GM18868 (cell line): Measurements from ENCODE around the gene MLIP.

ENCODE experiments used
- ATAC-seq: cut with Tn5 transposase; IDR thresholded peaks from one replicate; pipeline ENCODE4 v1.9.1; 2021; ENCODE audit warnings: mild to moderate bottlenecking, moderate library complexity; ENCODE audit not compliant: unreplicated experiment

Gene MLIP

GRCh38 chr6:54096811-54097210 is 14.4 kb upstream of the MLIP start:
- no peak for ATAC-seq

DNA sequence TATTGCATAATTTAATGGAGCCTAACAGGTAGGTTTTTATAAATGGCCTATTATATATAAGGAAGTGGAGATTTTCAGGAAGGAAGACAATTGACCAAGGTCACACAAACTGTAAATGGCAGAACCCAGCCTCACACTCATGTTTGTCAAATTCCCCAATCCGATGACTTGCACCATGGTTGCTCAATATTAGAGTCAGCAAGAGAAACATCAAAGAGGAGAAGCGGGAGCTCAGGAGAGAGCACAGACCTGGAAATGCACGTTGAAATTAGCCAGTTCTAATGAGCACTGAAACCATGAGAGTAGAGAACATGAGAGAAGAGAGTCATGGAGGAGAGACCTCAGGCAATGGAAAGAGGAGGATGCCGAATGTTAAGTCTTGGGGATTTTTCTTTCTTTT is 13.5 kb upstream of the MLIP start:
- ATAC-seq, result no peak

- ATAC-seq, result no peak
These were observed 12.7 kb upstream of the MLIP start for GRCh38 chr6:54098450-54099044.

DNA sequence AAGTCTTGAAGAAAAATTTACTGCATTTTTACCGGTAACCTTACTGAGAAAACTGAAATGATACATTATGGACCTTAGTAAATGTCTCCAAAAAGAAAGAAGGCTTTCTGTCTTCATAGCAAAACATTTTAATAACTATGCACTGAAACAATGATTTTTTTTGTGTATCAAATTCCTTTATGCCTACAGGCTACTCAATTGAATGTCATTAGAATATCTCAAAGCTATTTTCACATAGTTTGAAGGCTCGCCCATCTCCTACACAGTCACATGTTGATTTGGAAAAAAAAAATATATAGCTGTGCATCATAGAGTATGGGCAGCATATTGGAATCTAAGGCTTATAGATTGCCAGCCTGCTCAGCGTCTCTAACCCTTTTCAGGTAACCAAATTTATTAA is 12.0 kb upstream of the MLIP start:
- ATAC-seq, result no peak

- ATAC-seq, result no peak
These were observed 10.7 kb upstream of the MLIP start for GRCh38 chr6:54100411-54101006.

- no peak for ATAC-seq
These were observed 9.0 kb upstream of the MLIP start for GRCh38 chr6:54102238-54102637.

DNA sequence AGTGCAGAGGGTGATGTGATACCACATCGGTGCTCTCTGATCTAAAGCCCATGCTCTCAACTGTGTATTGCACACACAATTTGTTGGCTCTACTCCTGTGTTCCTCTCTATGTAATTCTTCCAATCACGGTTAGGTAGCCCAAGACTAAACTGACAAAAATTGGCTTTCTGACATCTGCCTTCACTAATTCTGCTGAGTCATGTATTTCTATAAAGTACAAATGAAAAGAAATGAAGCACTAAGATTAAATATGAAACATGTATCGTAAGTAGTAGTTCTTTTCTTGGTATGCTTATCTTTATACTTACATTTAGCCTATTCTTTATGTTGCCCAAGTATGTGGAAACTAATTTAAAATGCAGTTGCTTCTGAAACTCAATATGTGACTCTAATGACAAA is 7.7 kb upstream of the MLIP start:
- ATAC-seq, result no peak

- ATAC-seq, result no peak
These were observed 4.5 kb upstream of the MLIP start for GRCh38 chr6:54106727-54107126.

GRCh38 chr6:54107470-54108090 is 3.7 kb upstream of the MLIP start:
- no peak for ATAC-seq

- no peak for ATAC-seq
These were observed 3.0 kb upstream of the MLIP start for GRCh38 chr6:54108271-54108670.

DNA sequence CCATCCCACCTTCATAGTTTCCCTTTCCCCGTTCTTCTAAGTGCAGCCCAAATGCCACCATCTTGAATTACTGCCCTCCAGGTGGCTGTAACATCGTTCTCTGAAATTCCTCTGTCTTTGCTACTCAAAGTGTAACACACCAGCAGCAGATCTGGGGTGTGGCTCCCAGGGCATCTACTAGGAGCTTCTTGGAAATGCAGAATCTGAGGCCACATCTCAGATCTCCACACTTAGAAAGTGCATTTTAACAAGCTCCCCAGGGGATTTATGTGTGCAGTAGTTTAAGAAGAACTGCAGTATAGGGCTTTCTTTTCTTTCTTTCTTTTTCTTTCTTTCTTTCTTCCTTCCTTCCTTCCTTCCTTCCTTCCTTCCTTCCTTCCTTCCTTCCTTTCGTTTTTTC is 1.7 kb upstream of the MLIP start:
- ATAC-seq, result no peak

DNA sequence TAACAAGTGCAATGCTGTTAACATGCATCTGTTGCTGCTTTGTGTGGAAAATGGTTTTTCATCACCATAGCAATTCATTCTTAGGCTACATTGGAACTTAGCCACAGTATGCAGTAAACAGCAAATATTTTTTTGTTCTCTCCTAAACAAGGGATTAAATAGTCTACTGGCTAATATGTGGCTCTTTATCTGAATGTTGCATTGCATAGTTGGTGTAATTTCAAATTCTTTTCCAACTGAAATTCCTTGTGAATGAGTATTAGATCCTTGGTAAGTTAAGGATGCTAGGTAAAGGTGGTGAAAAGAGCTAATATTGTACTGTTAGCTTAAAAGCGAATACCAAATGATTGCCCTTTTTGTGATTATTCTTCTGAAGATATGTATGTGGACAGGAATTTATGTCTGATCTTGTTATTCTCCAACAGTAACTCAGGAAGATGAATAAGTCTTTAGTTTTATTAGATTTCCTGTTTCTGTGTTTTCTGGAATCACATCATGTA is 958 bp downstream of the MLIP start:
- no peak for ATAC-seq

DNA sequence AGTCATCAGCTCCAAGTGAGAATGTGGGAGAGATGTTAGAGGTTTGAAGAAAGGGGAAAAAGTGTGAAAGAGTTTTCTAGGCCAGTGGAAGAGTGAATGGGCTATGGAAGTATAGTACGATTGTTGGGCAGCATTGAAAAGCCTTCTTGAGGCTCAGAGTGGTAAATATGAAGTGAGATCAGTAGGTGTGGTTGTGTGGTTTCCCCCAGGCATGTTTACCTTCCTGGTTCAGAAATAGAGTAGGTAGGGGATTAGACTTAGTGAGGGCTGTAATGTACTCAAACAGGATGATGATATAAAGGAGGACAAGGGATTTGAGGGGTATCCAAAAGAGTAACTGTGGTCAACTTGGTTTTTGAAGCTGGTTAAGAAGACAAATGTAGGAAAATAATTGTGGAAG is 3.7 kb downstream of the MLIP start:
- no peak for ATAC-seq

DNA sequence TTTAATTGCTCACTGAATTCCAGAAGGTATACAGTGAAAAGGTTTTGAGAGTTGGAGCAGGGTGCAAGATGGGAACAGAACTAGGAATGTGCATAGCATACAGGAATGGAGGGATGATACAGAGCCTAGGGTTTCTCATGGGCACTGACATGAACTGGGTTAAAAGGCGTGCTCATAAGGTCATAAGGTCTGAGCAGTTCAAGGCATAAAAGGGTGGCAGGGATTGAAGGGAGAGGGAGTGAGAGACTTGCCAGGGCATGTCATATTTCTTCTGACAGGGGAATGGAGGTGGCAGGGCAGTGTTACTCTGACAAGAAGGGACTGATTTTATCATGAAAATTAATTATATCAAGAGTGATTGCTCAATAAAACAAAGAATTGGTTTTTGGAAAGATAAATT is 4.7 kb downstream of the MLIP start:
- ATAC-seq, result no peak

DNA sequence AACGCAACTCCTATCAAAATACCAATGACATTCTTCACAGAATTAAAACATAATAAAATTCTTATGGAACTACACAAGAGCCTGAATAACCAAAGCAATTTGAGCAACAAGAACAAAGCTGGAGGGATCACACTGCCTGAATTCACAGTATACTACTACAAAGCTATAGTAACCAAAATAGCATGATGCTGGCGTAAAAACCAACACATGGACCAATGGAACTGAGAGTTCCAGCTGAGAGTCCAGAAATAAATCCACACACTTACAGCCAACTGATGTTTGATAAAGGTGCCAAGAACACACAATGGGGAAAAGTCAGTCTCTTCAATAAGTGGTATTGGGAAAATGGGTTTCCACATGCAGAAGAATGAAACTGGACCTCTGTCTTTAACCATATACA is 6.9 kb downstream of the MLIP start:
- no peak for ATAC-seq

GRCh38 chr6:54125493-54125892 is 14.2 kb downstream of the MLIP start:
- ATAC-seq, result no peak

- no peak for ATAC-seq
These were observed 18.9 kb downstream of the MLIP start for GRCh38 chr6:54130179-54130578.

GRCh38 chr6:54132587-54132986 is 21.3 kb downstream of the MLIP start:
- peak; percentile 70 for ATAC-seq

GRCh38 chr6:54133186-54133585 is 21.9 kb downstream of the MLIP start:
- ATAC-seq, result no peak

GRCh38 chr6:54134935-54135334 is 23.7 kb downstream of the MLIP start:
- ATAC-seq, result no peak

- no peak for ATAC-seq
These were observed 24.6 kb downstream of the MLIP start for GRCh38 chr6:54135665-54136369.

DNA sequence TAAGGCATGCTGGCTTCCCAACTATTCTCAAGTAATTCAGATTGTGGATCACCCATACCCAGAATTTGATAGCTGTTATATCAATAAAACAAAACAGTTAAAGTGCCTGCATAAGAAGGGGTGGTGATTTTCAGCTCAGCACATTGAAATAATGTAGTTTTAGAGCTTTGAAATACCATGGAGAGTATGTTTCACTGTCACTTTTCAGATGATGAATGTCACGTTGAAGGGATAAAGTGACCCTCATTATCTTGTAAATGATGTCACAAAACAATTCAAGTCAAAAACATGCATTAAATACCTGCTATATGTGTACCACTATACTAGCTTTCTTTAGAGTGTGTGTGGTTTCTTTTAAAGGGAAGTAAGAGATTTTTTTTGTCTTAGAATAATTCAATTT is 27.6 kb downstream of the MLIP start:
- ATAC-seq, result no peak
